GM12873 (cell line): Measurements from ENCODE around the gene PODXL2.

Source experiments
- CTCF ChIP-seq: IDR thresholded peaks from 2 replicates; pipeline ENCODE4 v1.5.1; 2012; ENCODE audit warnings: low read depth, mild to moderate bottlenecking, moderate library complexity, low read length, control low read depth; ENCODE audit not compliant: insufficient read depth; ENCODE audit errors: missing control alignments

The PODXL2 gene

GRCh38 chr3:127679534-127680145, 50.7 kb downstream of the PODXL2 start:
- no peak for TF ChIP-seq CTCF

GRCh38 chr3:127680146-127680661, 51.2 kb downstream of the PODXL2 start:
- no peak for TF ChIP-seq CTCF

GRCh38 chr3:127680798-127681221, 51.8 kb downstream of the PODXL2 start:
- TF ChIP-seq CTCF = no peak

- no peak for TF ChIP-seq CTCF
Observed at GRCh38 chr3:127682561-127682960, 53.6 kb downstream of the PODXL2 start.

- no peak for TF ChIP-seq CTCF
Observed at GRCh38 chr3:127684871-127685707, 56.1 kb downstream of the PODXL2 start.

GRCh38 chr3:127685708-127686511, 56.9 kb downstream of the PODXL2 start:
- TF ChIP-seq CTCF = no peak

GRCh38 chr3:127686512-127686894, 57.5 kb downstream of the PODXL2 start:
- TF ChIP-seq CTCF = no peak
